ENCODE results near the gene LYPD8. TPM values are rescaled to one million over a fixed set of nuclear protein-coding genes. Genes with fewer than 3 reads are reported as not detected.
"Not testable (repeated sequence)": the region's sequence is repeated elsewhere in the genome, so short reads cannot be mapped to it uniquely, and the experiment has no call there.

Gene LYPD8
- under 1 TPM in 1 of 4 donors, not detected in 3; 0.57 TPM for total RNA-seq

GRCh38 chr1:248755517-248755916 is at the start of gene LYPD8:
LYPD8 (minus strand) TSS chr1:248755759; CDS start chr1:248751081, 4,678 bp downstream.
- Histone ChIP-seq H3K36me3 (no peaks in the 10 kb centered on the region), H3K27ac (replicated peaks in 1 of 4) (no peak within 1 kb of the TSS), H3K27me3 (no peaks in the 10 kb centered on the region), H3K4me1 (no peaks in the 10 kb centered on the region), H3K4me3 (no peak within 1 kb of the TSS), H3K9me3 (no peaks in the 10 kb centered on the region)
- intact Hi-C loops (cut with DNase I), result no loop called here
- 89% methylated on average over 5 of the region's 6 CpGs for WGBS
- TF ChIP-seq EP300 (IDR thresholded peaks at IDR 0.05) (no peak), POLR2AphosphoS5 (IDR thresholded peaks at IDR 0.05) (no peak), CTCF (IDR thresholded peaks at IDR 0.05) (no peak), POLR2A (IDR thresholded peaks at IDR 0.05; ENCODE audit: low read depth) (no peak)
- DNase-seq (ENCODE audit: extremely low spot score), result peak; percentile 77

- peaks cover 0 to 15% (median 11%) of the 10 kb centered on the region in 4 donors for H3K4me1 ChIP-seq
- no peak for TF ChIP-seq CTCF (IDR thresholded peaks at IDR 0.05)
- TF ChIP-seq POLR2AphosphoS5 (IDR thresholded peaks at IDR 0.05), result no peak
- no peak for TF ChIP-seq POLR2A (IDR thresholded peaks at IDR 0.05; ENCODE audit: low read depth)
- TF ChIP-seq EP300 (IDR thresholded peaks at IDR 0.05), result no peak
- DNase-seq (ENCODE audit: extremely low spot score), result no peak
- H3K27ac ChIP-seq (replicated peaks in 1 of 4), result no peak overlapping the region
- H3K27me3 ChIP-seq, result peaks cover 0 to 6% (median 0%) of the 10 kb centered on the region in 4 donors
- 67% methylated on average over 10 of the region's 10 CpGs for WGBS
- no peaks in the 10 kb centered on the region for H3K9me3 ChIP-seq
- intact Hi-C loops (cut with DNase I), result no loop called here
- no peak overlapping the region for H3K4me3 ChIP-seq
- no peaks in the 10 kb centered on the region for H3K36me3 ChIP-seq
Measured at GRCh38 chr1:248804771-248805681, 49.5 kb upstream of the LYPD8 start.

- H3K4me3 ChIP-seq; intact Hi-C loops (cut with DNase I); H3K27me3 ChIP-seq; DNase-seq (ENCODE audit: extremely low spot score); H3K9me3 ChIP-seq; H3K27ac ChIP-seq (replicated peaks in 1 of 4); H3K36me3 ChIP-seq: not testable (repeated sequence)
- H3K4me1 ChIP-seq, result peaks cover 0 to 15% (median 11%) of the 10 kb centered on the region in 4 donors
- 80% methylated on average over 15 of the region's 15 CpGs for WGBS
Measured at GRCh38 chr1:248803501-248803900, 47.9 kb upstream of the LYPD8 start.

GRCh38 chr1:248802454-248802853 is 46.9 kb upstream of the LYPD8 start:
- H3K4me1 ChIP-seq, result peaks cover 0 to 15% (median 11%) of the 10 kb centered on the region in 4 donors
- no peaks in the 10 kb centered on the region for H3K36me3 ChIP-seq
- 79% methylated on average over 6 of the region's 6 CpGs for WGBS
- H3K27ac ChIP-seq (replicated peaks in 1 of 4), result no peak overlapping the region
- H3K9me3 ChIP-seq, result no peaks in the 10 kb centered on the region
- TF ChIP-seq EP300 (IDR thresholded peaks at IDR 0.05) (no peak), CTCF (IDR thresholded peaks at IDR 0.05) (no peak)
- H3K27me3 ChIP-seq, result peaks cover 0 to 6% (median 0%) of the 10 kb centered on the region in 4 donors
- no peak overlapping the region for H3K4me3 ChIP-seq
- DNase-seq (ENCODE audit: extremely low spot score), result no peak
- intact Hi-C loops (cut with DNase I), result no loop called here

- Histone ChIP-seq H3K4me3 (no peak overlapping the region), H3K27me3 (peaks cover 0 to 6% (median 0%) of the 10 kb centered on the region in 4 donors), H3K4me1 (peaks cover 0 to 3% (median 0%) of the 10 kb centered on the region in 4 donors), H3K36me3 (no peaks in the 10 kb centered on the region), H3K9me3 (peaks cover 0 to 8% (median under 1%) of the 10 kb centered on the region in 4 donors), H3K27ac (replicated peaks in 1 of 4) (no peak overlapping the region)
- DNase-seq (ENCODE audit: extremely low spot score), result no peak
- 76% methylated on average over 3 of the region's 3 CpGs for WGBS
- intact Hi-C loops (cut with DNase I), result no loop called here
- TF ChIP-seq POLR2AphosphoS5 (IDR thresholded peaks at IDR 0.05), result no peak
- no peak for TF ChIP-seq POLR2A (IDR thresholded peaks at IDR 0.05; ENCODE audit: low read depth)
- no peak for TF ChIP-seq EP300 (IDR thresholded peaks at IDR 0.05)
- no peak for TF ChIP-seq CTCF (IDR thresholded peaks at IDR 0.05)
Measured at GRCh38 chr1:248800459-248800858, 44.9 kb upstream of the LYPD8 start.
